Stimulated activated CD8-positive, alpha-beta memory T cell treated with anti-CD3 and anti-CD28 coated beads, Interleukin-12 subunit alpha, Interleukin-12 subunit beta, amount 100 ng/mL, for 4 hours (primary cell): ENCODE data around the gene SVOPL.
"Not testable (repeated sequence)": the region's sequence is repeated elsewhere in the genome, so short reads cannot be mapped to it uniquely, and the experiment has no call there.

Experiments used
- DNase-seq: peaks from one replicate; pipeline ENCODE4 v3.0.0-alpha.2; 2020; ENCODE audit warnings: low read depth

Gene SVOPL

DNA sequence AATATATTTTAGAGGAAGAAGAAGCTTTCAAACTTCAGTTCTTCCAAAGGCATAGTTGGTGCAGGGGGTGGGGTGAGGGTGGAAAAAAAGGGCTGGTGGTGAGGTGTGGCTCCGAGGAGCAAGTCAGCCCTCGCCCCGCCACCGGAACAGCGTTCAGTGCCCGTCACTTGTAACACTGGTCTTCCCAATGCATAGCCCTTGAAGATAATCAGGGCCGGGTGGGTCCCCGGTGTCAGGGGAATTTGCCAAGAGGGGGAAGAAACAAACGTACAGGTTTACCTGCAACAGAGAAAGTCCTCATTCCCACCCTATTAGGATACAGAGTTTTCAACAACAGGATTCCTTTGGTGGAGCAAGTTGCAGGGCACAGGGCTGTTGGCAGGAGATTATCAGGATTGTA lies 1.5 kb downstream of the SVOPL start:
- no peak for DNase-seq

DNA sequence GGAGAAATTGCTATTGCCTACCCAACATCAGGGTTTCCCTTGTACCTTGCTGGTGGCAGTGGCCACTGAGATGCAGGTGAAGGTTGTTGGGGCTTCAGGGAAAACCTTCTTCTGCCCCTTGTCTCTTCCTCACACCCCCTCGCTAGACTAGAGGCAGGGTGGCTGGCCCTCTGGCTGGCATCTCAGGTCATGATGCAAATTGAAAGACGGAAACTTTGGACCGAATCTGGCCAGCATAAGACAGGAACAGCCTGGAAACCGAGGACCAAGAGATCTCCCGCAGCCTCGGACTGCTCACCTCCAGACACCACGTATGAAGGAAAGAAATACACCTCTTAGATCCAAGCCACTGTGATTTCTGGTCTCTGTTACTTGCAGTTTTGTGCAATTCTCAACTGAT lies 2.9 kb downstream of the SVOPL start:
- DNase-seq, result no peak

GRCh38 chr7:138697535-138698182 lies 3.5 kb downstream of the SVOPL start:
- DNase-seq, result no peak

GRCh38 chr7:138695776-138696175 lies 5.4 kb downstream of the SVOPL start:
- not testable (repeated sequence) for DNase-seq

GRCh38 chr7:138695106-138695505 lies 6.1 kb downstream of the SVOPL start:
- DNase-seq, result no peak

DNA sequence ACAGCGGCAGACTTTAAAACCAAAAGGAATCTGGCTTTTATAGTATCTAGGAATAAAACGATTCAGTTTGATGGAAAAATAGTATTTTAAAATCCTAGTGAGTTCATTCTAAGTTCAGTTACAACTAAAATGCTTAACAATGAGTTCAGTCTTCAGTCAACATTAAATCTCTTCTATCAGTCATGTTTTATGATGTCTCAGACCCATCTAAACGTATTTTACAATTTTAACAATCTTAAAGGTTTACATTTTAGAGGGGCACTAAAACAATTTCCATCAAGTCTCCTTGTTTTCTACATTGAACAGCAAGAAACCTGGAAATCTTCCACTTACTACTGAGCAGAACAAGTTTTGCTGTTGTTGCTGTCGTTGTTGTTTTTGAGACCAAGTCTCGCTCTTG lies 10.0 kb downstream of the SVOPL start:
- DNase-seq, result no peak

DNA sequence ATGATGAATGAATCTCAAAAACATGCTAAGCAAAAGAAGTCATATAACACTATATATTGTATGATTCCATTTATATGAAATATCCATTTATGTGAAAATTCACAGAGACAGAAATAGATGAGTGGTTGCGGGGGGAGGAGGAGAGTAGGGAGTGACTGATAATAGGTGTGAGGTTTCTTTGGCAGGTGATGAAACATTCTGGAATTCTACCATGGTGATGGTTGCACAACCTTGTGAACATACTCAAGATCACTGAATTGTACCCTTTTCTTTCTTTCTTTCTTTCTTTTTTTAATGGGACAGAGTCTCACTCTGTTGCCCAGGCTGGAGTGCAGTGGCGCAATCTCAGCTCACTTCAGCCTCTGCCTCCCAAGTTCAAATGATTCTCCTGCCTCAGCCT lies 10.7 kb downstream of the SVOPL start:
- DNase-seq, result no peak

GRCh38 chr7:138688037-138688436 lies 13.1 kb downstream of the SVOPL start:
- DNase-seq, result not testable (repeated sequence)

GRCh38 chr7:138684340-138684739 lies 16.8 kb downstream of the SVOPL start:
- DNase-seq, result no peak

GRCh38 chr7:138679793-138680192 lies 21.4 kb downstream of the SVOPL start:
- DNase-seq, result no peak

DNA sequence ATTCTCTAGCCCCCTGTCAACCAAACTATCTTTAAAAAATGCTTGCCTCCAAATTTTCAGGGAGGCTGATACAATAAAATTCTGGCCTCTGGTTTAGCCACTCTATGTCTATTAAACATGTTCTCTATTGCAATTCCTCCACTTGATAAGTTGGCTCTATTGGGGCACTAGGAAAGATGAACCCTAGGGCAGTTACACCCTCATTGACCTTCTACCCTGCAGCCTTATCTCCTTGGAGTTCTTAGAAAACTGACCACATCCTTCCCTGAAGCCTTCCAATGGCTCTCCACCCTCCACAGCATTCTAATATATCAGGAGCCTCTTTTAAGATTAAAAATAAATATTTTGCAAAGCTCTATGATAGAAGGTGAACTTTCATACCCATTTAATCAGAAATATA lies 30.6 kb downstream of the SVOPL start:
- DNase-seq, result no peak

DNA sequence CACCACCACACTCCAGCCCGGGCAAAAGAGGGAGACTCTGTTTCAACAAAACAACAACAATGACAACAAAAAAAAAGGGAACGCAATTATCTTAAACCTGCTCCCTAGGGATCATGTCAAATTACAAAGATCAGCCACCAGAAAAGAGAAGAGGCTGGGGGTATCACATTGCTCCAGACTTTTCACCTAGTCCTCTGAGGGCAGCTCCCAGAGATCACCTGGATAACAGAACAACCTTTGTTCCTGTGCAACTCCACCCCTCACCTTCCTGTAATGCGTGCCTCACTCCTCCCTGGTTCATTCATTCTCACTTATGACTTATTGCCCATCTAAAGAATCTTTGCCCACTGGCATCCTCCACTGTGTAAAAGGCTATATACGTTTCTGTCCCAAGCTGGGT lies 31.8 kb downstream of the SVOPL start:
- DNase-seq, result no peak

- DNase-seq, result no peak
Observed at GRCh38 chr7:138668946-138669345, 32.2 kb downstream of the SVOPL start.

DNA sequence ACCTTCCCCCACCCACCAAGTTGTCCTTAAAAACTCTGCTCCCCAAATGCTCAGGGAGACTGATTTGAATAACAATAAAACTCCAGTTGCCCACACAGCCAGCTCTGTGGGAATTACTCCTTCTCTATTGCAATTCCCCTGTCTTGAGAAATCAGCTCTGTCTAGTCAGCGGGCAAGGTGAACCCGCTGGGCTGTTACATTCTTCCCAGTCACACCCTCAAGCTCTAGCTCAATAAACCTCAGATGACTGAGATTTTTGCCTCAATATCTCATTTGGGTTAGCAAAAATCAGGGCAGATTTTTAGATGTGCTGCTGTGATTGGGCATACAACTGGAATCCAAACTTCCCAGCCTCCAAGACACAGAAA lies 32.9 kb downstream of the SVOPL start:
- no peak for DNase-seq

DNA sequence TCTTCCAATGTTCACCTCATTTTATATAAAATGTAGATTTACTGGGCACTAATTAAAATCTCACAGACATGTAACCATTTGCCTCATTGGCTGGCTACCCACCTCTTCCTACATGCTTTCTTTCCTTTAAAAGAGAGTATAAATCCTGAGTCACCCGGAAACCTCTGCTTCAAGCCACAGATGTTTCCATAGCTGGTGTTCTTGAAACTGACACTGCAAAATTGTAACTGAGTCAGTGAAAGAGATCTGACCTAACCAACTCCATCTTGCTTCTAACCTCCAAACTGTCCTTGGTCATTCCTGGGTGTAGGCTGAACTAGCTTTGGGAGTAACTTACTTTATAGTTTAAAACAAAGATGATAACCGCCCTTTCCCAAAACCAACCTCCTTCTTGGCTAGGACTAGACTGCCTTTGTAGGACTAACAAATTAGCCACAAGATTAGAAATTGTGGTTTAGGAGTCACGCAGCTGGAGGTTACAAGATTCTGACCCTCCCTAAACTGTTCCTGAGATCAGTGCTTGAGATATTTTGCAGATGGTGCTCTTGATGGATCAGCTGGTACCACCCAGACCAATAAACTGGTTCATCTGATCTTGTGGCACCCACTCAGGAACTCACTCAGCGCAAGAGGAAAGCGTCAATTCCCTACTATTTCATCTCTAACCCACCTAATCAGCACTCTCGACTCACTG lies 33.5 kb downstream of the SVOPL start:
- no peak for DNase-seq

GRCh38 chr7:138666385-138666784 lies 34.8 kb downstream of the SVOPL start:
- DNase-seq, result no peak

- DNase-seq, result no peak
Observed at GRCh38 chr7:138665669-138666140, 35.5 kb downstream of the SVOPL start.

DNA sequence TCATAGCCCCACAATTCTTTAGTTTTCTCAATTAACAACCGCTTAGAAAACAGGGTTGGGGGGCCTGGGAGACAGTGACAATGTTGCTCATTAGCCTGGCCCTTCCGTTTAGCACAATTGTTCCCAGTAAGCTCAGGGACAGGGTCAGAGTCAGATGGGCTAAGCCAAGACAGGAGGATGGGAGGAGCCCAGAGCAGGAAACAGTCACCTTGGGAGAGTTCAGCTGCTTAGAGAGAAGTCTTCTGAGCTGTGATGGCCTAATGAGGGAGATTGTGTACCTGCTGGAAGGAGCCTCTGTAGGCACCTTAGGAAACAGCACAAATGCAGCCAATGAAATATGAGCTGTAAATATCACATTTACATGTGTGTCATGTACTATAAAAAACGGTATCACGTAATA lies 35.9 kb downstream of the SVOPL start:
- no peak for DNase-seq

DNA sequence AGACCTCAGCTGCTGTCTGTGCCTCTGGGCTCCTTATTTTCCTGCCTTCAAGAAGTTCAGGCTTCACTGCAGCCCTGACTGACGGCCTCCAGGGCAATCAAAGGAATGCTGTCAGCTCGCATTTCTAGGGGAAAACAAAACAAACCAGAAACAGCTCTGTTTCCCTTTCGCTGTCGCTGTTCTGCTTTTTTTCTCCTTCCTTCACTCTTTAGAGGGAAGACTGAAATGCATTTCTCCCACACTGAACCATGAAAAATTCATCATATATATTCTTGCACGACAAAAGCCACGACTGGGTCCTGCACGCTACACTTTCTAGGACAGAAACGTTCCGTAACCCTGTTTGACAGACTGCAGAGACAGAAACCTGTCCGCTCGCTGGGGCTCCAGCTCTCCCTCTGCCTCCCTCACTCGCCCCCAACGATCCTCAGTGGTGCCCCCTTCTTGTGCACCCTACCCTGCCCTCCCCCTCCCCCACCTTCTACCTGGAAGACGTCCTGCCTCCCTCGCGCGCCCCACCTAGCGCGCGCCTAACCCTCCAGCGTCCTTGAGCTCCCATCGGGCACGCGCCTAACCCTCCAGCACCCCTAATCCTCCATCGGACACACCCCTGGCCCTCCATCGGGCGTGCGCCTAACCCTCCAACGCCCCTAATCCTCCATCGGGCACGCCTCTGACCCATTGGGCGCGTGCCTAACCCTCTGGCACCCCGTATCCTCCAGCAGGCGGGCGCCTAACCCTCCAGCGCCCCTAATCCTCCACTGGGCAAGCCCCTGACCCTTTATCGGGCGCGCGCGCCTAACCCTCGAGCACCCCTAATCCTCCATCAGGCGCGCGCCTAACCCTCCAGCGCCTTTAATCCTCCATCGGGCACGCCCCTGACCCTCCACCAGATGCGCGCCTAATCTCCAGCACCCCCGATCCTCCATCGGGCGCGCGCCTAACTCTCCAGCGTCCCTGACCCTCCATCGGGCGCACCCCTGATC lies 37.1 kb downstream of the SVOPL start:
- no peak for DNase-seq

DNA sequence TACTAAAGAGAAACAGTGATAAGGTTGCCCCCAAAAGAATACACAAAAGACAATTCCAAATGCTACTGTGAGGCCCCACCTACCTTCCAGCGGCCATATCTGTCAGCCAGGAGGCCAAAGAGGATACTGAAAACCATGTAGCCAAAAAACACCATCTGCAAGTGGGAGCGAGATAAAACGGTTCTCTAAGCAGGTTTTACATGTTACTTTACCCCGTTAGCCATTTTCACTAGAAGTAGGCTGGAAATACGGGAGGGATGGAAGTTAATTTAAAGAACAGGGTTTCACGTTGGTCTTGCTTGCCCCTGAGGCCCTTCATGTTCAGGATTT lies 38.2 kb downstream of the SVOPL start:
- DNase-seq, result no peak

DNA sequence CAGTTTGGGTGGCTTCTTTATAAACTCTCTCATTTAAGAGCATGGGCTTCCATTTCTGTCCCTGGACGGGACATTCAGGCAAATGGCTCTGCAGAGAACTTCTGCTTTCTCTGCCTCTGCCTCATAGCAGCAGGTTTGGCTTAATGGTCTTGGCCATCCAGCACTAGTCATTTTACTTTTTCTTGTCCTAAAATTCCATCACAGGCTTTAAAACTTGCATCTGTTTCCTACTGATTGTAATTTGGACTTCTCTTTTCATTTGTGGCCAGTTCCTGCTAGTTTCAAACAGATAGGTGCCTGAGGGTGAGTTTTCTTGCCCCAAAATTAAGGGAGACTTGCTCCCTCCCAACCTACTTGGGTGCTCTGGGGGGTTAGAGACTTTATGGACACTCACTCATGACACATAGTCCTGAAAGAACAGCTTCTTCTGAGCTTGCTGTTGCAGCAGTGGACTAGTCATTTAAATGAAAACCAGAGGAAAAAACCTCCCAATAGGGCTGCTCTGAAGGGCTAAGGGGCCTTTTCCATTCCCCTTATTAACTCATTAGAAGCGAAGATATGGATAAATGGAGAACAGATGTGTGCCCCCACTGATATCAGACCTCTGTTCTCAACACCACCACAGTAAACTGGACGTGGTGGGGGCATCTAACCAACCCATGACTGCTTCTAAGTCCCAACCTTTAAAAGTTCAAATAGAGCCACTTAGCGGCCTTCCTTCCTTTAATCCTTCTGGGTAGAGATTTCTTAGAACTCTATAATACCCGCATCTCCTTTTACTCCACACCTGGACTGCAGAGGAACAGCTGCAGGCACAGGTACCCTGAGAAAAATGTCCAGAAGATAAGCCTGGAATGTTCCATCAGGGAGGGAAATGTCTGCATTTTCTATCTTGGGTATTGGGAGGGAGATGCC lies 38.8 kb downstream of the SVOPL start:
- no peak for DNase-seq
